Thyroid gland (tissue), 4 donors: Measurements from ENCODE around the gene ETDC.

Experiments
- CTCF ChIP-seq, 6 experiments: fragments of 200-600 bp in 3 of 6; fragments of 450-650 bp in 3 of 6; sonication (generic) in 3 of 6; IDR thresholded peaks; one replicate each; pipeline ENCODE4 v1.5.1; 2016 to 2019; ENCODE audit warnings: antibody characterized with exemption in 6 of 6, mild to moderate bottlenecking in 2 of 6, inconsistent platforms in 1 of 6, moderate library complexity in 1 of 6
- POLR2A ChIP-seq, 2 donors: fragments of 450-650 bp; IDR thresholded peaks; one replicate each; pipeline ENCODE4 v1.6.1; 2017; ENCODE audit warnings: antibody characterized with exemption in 2 of 2, mild to moderate bottlenecking in 2 of 2, moderate library complexity in 1 of 2

- no peak for TF ChIP-seq CTCF (IDR thresholded peaks at IDR 0.05)
- TF ChIP-seq POLR2A (IDR thresholded peaks at IDR 0.05), result no peak
Measured at GRCh38 chrX:135354288-135354687, 45.0 kb downstream of the ETDC start.
